IPS-NIHi11 (cell line): Measurements from ENCODE around the gene PPP2R2B.

ENCODE experiments used
- DNase-seq: peaks from one replicate; pipeline ENCODE4 v3.0.0; 2012; ENCODE audit warnings: mixed read lengths, low spot score

The PPP2R2B gene

DNA sequence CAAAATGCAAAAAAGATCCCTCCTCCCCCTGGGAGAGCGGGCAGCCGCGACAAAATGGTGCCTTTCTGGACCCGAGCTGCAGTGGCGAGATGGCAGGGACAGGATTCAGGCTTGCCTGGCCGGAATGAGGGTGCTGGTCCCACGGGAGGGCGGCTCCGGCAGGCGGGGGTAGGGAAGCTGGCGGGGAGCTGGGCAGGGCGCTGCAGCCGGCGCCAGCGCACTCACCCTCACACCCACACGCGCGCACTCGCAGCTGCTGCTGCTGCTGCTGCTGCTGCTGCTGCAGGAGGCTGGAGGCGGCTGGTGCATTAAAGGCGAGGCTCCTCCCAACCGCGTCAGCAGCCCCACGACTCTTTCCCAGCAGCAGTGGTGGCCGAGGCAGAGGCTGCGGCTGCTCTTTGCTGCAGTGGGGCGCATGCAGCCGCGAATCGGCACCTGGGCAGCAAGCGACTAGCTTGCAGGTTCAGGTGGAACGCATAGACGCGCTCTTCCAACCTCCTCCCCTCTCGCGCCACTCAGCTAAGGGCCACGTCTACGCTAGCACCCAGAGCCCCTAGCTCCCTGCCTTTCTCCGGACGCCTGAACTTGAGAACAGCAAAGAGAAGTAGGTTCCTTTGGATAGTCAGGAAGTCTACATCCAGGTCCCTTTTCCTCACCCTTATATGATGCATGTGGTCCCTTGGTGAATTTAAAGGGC is at the start of gene PPP2R2B:
TSS of gene PPP2R2B (minus strand) at position 282 of the 697 bp plus-strand sequence.
- DNase-seq, result peak; percentile 59

DNA sequence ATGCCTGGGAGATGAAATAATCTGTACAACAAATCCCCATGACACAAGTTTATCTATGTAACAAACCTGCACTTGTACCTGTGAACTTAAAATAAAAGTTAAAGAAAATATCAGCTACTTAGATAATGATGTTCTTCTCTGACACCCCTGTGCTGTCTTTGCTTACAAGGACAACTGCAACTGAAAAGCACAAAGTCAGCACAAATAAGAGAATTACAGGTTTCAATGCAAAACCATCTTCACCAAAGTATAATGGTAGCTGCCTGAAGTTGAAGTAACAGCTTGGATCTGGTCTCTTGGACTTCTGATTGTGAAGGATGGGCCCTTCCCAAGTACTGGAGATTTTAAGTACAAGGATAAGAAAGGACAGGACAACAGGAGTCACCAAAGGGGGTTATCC is 45.6 kb upstream of the PPP2R2B start:
- no peak for DNase-seq

DNA sequence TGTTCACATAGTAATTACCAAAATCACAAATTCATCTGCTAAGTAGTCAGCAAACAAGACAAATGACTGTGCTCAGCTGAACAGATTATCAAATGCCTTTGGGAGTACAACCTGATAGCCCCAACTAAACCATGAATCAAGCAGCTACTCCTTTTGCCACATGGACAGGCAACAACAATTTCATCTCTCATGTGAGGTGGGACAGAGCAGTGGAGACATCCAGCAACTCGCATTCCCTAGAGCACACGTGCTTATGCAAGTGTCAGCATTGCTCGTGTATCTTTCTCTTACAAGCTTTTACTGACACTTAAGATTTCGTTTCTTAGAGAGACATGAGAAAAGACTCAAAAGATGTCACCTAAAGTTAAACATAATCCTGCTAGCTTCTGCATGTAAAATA is 42.7 kb upstream of the PPP2R2B start:
- DNase-seq, result no peak

DNA sequence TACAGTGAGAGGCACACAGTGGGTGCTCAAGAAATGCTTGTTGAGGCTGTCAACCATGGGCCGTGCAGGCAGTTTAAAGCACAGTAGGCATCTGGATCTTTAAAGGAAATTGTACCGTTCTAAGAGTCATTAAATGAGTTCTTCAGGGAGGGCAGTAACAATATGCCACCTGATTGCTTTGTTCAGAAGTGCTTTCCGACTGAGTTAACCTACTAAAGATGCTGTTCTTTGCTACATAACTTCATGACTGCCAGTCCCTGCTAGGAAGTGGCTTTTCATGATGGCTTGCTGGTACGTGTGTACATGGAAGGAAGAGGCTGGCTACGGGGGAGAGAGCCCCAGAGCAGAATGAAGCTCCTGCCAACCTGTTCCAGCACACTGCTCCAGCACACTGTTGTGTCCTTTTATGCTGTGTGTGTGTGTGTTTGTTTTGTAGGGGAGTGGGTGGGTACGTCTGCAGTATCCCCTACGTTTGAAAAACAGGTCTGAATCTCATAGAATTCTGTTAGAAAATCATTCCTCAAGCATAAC is 41.9 kb upstream of the PPP2R2B start:
- no peak for DNase-seq

DNA sequence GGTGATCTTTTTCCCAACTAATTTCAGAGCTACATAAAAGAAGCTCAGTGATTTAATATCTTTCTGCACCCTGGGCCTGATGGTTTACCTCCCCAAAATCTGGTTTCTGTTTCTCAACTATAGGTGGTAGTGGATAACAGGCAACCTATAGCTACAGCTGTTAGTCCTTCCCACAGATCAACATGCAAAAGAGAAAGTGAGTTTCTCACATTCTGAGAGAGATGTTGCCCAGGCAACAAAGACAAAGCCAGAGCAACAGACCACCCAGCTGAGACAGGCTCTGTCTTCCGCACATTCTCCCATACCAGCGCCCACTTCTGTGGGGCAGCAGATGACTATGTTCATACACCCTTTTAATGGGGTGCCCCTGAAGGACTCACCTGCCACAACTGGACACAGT is 40.7 kb upstream of the PPP2R2B start:
- DNase-seq, result peak; percentile 44

DNA sequence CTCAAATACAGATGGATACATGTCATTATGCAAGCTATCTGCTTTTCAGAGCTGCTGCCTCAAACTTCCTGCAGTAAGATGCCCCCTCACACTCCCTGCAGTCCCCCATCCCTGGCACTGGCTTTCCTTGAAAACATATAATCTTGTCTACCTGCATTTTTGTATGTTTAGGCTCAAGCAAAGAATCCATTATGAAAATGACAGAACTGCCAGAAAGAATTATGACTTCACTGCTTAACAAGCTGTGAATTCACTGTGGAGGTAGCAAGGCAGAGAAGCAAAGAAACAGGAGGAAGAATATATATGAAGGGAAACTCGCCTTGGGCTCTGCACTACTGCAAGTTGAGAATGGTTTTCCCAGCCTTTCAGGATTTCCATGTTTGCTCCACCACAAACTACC is 39.4 kb upstream of the PPP2R2B start:
- DNase-seq, result no peak

DNA sequence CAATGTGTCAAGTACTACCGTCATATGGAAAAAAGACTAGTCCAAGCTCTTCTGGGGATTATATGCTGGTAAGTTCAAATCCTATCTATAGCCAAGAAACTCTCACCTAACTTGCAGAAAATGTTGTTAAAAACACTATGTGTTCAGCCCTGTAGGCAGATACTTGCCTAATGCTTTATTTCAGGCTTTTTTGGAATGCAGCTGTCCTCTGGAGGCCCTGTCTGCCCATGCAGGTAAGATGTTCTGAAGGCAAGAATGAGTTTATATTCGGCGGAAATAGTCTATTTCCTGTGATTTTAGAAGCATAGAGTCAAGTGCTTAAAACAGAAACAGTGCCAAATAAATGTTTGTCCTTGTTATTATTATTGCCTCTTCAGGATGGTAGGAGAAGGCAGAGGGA is 34.3 kb upstream of the PPP2R2B start:
- no peak for DNase-seq

DNA sequence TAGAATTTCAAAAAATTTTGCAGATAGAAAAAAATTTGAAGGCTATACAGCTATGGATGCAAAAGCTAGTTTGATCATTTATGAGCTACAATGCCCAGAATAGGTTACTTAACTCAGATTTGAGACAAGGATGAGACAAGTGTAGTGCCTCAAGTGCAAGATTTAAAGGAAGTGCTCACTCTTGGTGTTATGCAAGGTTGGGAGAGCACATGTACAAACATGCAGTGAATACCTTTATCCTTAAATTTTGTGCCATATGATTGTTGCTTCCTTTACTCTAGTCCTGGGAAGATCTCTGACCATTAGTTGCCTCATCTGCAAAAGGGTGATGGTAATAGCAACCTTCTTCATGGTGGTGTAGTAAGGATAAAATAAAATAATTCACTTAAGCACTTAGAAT is 31.7 kb upstream of the PPP2R2B start:
- DNase-seq, result no peak

DNA sequence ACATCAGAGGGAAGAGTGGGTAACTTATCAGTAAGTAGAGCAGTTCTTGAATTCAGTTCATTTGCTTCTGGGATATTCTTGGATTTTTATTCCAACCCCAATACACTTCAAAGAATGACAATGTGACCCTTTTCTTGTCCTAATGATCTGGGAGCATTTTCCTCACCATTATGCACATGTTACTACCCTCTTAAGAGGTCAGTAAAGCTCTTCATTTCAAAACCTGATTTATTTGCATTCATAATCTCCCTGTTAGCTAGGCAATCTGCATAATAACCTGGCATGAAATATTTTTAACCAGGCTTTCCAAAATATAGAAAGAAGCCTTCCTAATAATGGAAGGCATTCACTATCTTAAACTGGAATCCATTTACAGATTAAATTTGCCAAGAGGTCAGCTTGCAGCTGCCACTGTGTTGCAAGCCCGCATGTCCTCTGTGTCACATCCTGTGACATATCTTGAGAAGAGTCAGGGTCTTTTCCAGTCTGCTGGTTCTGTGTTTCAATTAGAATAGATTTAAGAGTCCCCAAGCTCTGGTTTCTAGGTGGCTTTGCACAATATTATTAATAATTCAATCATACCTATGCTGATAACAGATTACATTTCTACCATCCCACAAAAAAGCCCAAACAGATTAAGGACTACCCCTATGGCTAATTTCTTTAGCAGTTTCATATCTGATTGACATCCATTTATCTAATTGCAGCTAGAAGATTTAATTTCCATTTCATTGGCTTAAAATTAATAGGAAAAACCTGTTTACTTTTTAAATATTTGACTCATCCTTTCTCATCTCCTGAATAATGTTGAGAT is 30.9 kb upstream of the PPP2R2B start:
- DNase-seq, result no peak

DNA sequence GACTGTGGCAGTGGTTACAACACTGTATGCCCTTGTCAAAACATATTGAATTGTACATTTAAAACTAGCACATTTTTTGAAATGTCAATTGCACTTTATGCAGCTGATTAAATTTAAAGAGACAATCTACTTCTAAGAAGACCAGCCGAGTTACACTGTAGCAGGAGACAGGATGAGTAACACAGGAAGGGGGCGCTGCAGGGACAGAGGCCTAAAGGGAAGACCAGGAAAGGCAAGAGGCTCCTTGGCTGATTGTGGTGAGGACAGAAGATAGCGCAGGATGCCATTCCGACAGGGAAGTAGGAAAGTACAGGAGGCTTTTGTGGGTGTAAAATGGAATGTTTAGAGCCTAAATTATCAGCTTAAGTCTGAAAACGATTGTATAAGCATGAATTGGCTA is 28.2 kb upstream of the PPP2R2B start:
- peak; percentile 59 for DNase-seq

DNA sequence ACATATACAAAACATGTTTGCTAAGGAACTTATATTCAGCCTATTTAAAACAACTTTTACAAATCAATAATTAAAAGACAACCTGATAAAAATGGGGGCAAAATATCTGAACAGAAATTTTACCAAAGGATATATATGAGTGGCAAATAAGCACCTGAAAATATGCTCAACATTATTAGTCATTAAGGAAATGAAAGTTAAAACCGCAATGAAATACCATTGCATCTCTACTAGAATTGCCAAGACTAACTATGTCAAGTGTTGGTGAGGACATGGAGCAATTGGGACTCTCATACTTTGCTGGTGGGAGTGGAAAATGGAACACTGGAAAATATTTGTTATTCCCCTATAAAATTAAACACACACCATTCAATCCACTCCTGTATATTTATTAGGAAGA is 26.3 kb upstream of the PPP2R2B start:
- no peak for DNase-seq

DNA sequence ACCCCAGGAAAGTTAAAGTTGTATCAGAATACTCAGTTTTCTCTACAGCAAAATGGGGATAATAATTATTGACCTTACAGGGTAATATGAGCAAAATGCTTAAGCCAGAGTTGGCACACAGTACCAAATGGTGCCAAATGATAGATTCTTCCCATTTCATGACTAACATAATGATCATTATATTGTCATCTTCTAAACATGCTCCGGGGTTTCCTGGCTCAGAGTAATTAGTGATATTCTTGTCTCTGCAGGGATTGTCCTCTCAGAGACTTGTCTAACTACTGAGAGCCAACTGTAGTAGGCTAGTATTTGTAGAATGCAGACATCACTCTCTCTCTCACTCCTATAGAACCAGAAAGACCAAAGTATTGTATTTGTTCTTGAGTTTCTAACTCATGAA is 25.2 kb upstream of the PPP2R2B start:
- no peak for DNase-seq

DNA sequence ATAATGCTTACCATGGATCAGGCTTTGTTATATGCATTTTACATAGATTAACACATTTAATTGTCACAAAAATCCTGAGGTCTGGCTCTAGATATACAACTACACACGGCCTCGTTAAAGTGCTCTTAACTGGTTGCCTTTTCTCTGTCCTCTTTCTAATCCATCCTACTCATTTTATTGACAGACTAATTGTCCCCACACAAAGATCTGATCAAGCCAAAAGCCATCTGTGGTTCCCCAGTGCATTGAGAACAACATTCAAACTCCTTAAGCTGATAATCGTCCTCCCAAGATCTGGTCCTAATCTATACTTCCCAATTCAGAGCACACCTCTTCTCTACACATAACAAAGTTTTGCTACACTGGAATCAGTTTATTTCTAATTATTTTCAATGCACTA is 23.9 kb upstream of the PPP2R2B start:
- DNase-seq, result no peak

DNA sequence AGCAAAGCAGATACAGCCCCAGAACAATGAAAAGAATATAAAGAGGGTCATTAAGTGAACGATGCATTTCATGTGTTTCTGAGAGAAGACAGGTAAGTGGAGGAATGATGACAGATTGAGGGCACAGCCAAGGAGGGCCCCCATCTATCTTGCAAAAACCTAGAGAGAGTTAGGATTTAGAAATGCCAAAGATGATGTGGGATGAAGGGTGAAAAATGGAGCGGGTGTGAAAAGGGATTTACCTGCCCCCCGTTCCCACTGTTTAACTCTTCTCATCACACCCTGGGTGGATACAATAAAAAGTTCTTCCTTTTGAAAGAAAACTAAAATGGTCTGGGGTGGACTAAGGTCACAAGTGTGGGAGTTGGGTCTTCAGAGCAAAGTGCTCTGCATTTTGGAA is 18.5 kb upstream of the PPP2R2B start:
- DNase-seq, result no peak

DNA sequence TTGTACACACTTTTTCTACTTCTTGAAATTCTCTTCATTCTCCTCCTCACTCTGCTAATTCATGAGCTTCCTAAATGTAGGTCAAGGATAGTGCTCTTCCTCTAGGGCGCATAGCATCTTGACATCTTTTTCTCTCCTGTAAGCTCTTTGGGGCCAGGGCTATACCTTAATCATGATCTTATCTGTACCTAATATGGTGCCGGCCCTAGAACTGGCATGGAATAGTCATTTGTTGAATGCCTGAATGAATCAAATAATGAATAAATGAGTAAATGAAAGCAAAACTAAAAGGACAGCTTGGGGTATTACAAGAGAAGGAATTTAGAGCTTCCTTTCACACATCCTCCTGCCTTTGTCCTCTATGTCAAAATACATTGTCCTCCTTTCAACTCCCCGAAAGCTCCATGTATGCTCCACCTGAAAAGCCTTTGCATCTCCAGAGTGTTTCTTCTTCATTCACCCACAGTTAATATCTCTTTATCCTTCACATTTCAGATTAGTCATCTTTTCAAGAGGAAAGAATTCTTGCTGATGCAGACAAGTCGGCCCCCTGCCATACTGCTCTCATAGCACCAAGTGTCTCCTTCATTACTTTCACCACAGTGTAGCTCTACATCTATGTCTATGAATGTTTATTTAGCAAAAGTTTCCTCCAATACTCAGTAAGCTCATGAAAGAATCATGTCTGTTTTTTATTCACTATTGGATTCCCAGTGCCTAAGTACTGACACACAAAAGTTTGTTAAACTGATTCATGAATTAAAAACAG is 16.4 kb upstream of the PPP2R2B start:
- no peak for DNase-seq

DNA sequence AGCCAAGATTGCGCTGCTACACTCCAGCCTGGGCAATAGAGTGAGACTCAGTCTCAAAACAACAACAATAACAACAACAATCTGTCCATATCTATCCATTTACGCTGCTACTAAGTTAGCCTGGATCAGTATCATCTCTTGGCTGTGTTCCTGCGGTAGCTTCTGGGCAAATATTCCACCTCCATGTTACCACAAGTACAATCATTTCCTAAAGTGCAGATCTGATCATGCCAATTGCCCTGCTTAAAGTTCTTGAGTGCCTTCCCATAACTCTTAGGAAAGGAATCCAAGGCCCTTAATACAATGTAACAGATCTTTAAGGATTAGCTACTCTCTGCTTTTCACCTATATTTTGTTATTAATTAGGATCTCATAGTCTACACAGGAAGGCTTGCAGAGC is 15.4 kb upstream of the PPP2R2B start:
- no peak for DNase-seq

DNA sequence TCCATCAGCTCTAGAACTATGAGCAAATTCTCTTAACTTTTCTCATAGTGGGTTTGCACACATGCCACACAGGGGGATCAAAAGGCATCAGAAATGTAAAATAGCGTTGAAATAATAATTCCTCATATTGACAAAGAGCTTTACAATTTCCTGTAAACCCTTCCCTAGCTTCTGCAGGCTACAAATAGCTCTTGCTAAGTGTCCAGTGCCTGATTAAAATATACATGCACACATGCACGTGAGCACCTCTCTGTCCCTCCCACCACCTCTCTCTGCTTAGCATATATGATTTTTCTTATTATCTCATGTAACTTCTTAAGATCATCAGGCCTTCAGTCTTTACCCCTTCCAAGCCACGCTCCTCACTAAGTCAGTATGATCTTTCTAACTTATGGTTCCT is 13.7 kb upstream of the PPP2R2B start:
- DNase-seq, result no peak

DNA sequence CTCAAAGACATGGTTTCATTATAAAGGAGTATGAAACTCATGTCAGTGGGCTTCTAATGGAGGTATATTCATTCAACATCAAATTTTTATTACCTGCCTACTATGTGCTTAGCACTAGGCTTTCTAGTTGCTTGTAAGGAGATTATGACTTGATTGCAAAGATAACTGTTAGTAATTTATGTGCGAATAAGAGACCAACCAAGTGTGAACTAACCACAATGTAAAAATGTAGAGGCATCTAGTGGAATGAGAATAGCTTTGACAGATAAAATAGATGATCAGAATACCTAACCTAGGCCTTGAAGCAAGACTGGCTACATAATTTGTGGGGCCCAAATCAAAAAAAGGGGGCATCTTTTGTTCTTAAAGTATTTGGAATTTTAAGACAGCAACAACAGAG is 13.0 kb upstream of the PPP2R2B start:
- DNase-seq, result no peak

DNA sequence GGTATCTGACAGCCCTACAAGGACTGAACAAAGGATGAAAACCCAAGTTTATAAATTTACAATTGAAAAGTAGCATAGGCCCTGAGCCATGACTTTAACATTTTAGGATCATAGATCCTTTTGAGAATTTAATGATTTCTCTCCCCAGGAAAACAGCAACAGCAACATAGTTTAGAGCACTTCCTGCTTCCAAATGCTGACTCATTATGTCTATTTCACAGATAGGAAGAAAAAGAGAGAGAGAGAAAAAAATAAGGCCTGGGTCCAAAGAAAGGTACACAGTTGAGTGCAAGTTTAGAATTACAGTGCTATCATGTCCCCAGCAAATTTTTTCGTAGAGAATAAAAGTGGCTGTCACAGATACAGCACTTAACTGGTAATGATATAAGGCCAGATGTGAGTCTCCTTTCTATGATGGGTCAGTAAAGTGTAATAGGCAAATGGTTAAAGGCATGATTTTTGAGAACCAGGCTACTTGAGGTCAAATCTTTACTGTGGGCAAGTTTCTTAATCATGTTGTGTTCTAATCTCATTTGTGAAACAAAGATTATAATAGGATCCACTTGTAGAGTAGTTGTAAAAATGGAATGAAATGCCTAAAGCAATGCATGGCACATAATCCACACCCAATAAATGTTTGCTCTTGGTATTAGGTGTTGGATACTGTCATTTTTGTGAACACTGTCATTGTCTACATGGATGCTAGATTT is 12.3 kb upstream of the PPP2R2B start:
- DNase-seq, result no peak

DNA sequence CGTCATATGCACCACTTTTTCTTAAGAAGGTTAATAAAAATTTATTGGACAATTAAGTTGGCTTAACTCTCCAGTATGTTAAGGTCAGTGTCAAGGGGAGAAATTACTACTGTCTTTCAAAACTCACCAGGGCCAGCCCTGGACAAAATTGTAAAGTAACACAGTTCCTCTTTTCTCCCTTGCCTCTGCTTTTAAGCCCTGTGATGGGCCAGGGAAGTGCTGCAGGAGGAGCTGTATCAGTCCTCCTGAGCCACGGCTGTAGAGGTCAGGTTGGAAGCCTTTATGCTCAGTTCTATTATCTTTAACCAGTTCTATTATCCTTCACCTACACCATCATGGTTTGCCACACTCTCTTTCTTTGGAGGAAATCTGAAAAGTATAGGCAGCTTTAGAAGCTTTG is 11.5 kb upstream of the PPP2R2B start:
- no peak for DNase-seq

DNA sequence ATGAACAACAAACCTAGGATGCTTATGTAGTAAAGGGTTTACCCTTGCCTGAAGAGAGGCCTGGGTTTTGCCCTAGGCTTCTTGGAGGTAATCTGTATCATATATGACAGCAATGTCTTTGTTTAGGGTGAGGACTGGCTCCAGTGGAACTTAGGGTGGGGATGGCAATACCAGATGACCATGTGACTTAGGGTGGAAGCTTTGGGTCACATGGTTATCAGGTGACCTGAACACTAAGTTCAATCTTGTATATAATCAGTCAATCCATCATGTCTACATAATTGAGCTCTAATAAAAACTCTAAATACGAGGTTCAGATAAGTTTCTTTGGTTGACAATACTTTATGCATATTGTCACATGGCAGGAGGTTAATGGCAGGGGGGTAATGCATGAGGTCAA is 10.6 kb upstream of the PPP2R2B start:
- no peak for DNase-seq

DNA sequence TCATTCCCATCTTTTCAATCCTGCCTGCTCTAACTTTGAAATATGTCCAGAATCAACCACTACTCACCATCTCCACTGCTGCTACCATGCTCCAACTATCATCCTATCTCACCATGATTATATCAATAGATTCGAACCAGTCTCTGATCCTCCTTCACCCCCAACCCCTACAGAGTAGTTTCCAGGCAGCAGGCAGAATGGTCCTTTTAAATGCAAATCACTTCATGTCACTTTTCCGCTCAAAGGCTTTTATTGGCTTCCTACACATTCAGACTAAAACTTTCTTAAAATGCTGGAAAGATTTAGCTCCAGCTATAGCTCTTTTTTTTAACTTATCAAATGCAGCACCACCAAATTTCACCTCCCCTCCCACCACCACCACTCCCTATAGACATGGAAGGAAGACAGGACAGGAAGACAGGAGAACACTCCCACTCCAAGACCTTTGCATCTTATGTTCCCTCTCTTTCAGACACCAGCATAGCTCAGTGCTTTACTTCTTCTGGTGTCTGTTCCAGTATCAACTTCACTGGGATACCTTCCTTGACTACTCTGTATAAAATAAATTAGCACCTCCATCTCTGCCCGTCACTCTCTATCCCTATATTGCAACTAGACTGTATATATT is 9.9 kb upstream of the PPP2R2B start:
- DNase-seq, result no peak
